ENCODE results near the gene EPYC. TPM values are rescaled to one million over a fixed set of nuclear protein-coding genes. Genes with fewer than 3 reads are reported as not detected.

Gene EPYC
- total RNA-seq, 1 experiment from 2014 or later: not detected

GRCh38 chr12:90991952-90992465 lies 12.8 kb downstream of the EPYC start:
- H3K9me2 ChIP-seq (ENCODE audit: insufficient read depth): no peaks in the 10 kb centered on the region
- no peaks in the 10 kb centered on the region for H4K20me1 ChIP-seq (ENCODE audit: insufficient read depth)
- H3K9me3 ChIP-seq (ENCODE audit: insufficient read depth, low read depth): no peaks in the 10 kb centered on the region
- BruUV-seq (replicated peaks): no TSS peak
- no peak overlapping the region for H3K27ac ChIP-seq
- POLR2A ChIA-PET (ENCODE audit: unreplicated experiment): no interaction called here
- H3K79me2 ChIP-seq (ENCODE audit: low read depth): no peaks in the 10 kb centered on the region
- no peak overlapping the region for H3K4me2 ChIP-seq
- no peaks in the 10 kb centered on the region for H3K4me1 ChIP-seq (replicated peaks; ENCODE audit: insufficient read depth)
- no peaks in the 10 kb centered on the region for H3K27me3 ChIP-seq (ENCODE audit: insufficient read depth, low read depth)
- DNase-seq: no peak
- CTCF ChIA-PET: no interaction called here
- no peak overlapping the region for H2AFZ ChIP-seq
- H3F3A ChIP-seq (ENCODE audit: insufficient read depth, low read depth): no peaks in the 10 kb centered on the region
- H3K36me3 ChIP-seq (ENCODE audit: low read depth): no peaks in the 10 kb centered on the region
- H3K4me3 ChIP-seq: no peak overlapping the region
- TF ChIP-seq CTCF (conservative IDR thresholded peaks at IDR 0.05): no peak
- TF ChIP-seq EZH2 (IDR thresholded peaks at IDR 0.05; ENCODE audit: low read depth): no peak
- intact Hi-C loops (cut with micrococcal nuclease; ENCODE audit: unreplicated experiment): no loop called here

GRCh38 chr12:90990611-90991010 lies 14.2 kb downstream of the EPYC start:
- no peaks in the 10 kb centered on the region for H3K9me2 ChIP-seq (ENCODE audit: insufficient read depth)
- H2AFZ ChIP-seq: no peak overlapping the region
- no peaks in the 10 kb centered on the region for H3K4me1 ChIP-seq (replicated peaks; ENCODE audit: insufficient read depth)
- no peaks in the 10 kb centered on the region for H3K27me3 ChIP-seq (ENCODE audit: insufficient read depth, low read depth)
- no peak overlapping the region for H3K4me3 ChIP-seq
- BruUV-seq (replicated peaks): no TSS peak
- ChIA-PET CTCF (no interaction called here), POLR2A (ENCODE audit: unreplicated experiment) (no interaction called here)
- H3F3A ChIP-seq (ENCODE audit: insufficient read depth, low read depth): no peaks in the 10 kb centered on the region
- H3K27ac ChIP-seq: no peak overlapping the region
- no peak for DNase-seq
- no peaks in the 10 kb centered on the region for H3K36me3 ChIP-seq (ENCODE audit: low read depth)
- H3K4me2 ChIP-seq: no peak overlapping the region
- intact Hi-C loops (cut with micrococcal nuclease; ENCODE audit: unreplicated experiment): no loop called here
- no peaks in the 10 kb centered on the region for H4K20me1 ChIP-seq (ENCODE audit: insufficient read depth)
- no peak for TF ChIP-seq EZH2 (IDR thresholded peaks at IDR 0.05; ENCODE audit: low read depth)
- no peak for TF ChIP-seq CTCF (conservative IDR thresholded peaks at IDR 0.05)
- H3K9me3 ChIP-seq (ENCODE audit: insufficient read depth, low read depth): no peaks in the 10 kb centered on the region; the same call in 1 of the 2 replicates
- H3K79me2 ChIP-seq (ENCODE audit: low read depth): no peaks in the 10 kb centered on the region

GRCh38 chr12:90989686-90990111 lies 15.1 kb downstream of the EPYC start:
- intact Hi-C loops (cut with micrococcal nuclease; ENCODE audit: unreplicated experiment): no loop called here
- CTCF ChIA-PET: no interaction called here
- H3K4me1 ChIP-seq (replicated peaks; ENCODE audit: insufficient read depth): no peaks in the 10 kb centered on the region

More at GRCh38 chr12:90989686-90990111, 15.1 kb downstream of the EPYC start:
- H3K27ac ChIP-seq: no peak overlapping the region
- TF ChIP-seq EZH2 (IDR thresholded peaks at IDR 0.05; ENCODE audit: low read depth) (no peak), CTCF (conservative IDR thresholded peaks at IDR 0.05) (no peak)
- no peaks in the 10 kb centered on the region for H4K20me1 ChIP-seq (ENCODE audit: insufficient read depth)
- POLR2A ChIA-PET (ENCODE audit: unreplicated experiment): no interaction called here
- H3K9me2 ChIP-seq (ENCODE audit: insufficient read depth): no peaks in the 10 kb centered on the region
- no peaks in the 10 kb centered on the region; the same call in 1 of the 2 replicates for H3K9me3 ChIP-seq (ENCODE audit: insufficient read depth, low read depth)
- no peak overlapping the region for H3K4me3 ChIP-seq
- BruUV-seq (replicated peaks): no TSS peak
- H3K79me2 ChIP-seq (ENCODE audit: low read depth): no peaks in the 10 kb centered on the region
- no peaks in the 10 kb centered on the region for H3K36me3 ChIP-seq (ENCODE audit: low read depth)
- H3K27me3 ChIP-seq (ENCODE audit: insufficient read depth, low read depth): no peaks in the 10 kb centered on the region
- no peak overlapping the region for H3K4me2 ChIP-seq
- H3F3A ChIP-seq (ENCODE audit: insufficient read depth, low read depth): no peaks in the 10 kb centered on the region
- no peak for DNase-seq
- H2AFZ ChIP-seq: no peak overlapping the region
